BLaER1 treated with 17β-estradiol and CSF1 and Interleukin-3, amounts not matched to agents 10 nM and 100 nM (cell line): Measurements from ENCODE around the gene IGSF23.
"Not testable (repeated sequence)": the region's sequence is repeated elsewhere in the genome, so short reads cannot be mapped to it uniquely, and the experiment has no call there.

Experiments used
- H3K27ac ChIP-seq, 11 experiments: shearing (Covaris generic); formaldehyde crosslinking; 2 replicates each; pipeline ENCODE4 v1.8.1; 2022
- H3K27me3 ChIP-seq, 11 experiments: shearing (Covaris generic); formaldehyde crosslinking; 2 replicates each; pipeline ENCODE4 v1.8.1; 2022
- H3K36me3 ChIP-seq, 11 experiments: shearing (Covaris generic); formaldehyde crosslinking; 2 replicates each; pipeline ENCODE4 v1.8.1; 2022
- H3K4me1 ChIP-seq, 10 experiments: shearing (Covaris generic); formaldehyde crosslinking; 2 replicates each; pipeline ENCODE4 v1.8.1; 2022
- H3K4me2 ChIP-seq, 11 experiments: shearing (Covaris generic); formaldehyde crosslinking; 2 replicates each; pipeline ENCODE4 v1.8.1; 2022
- H3K4me3 ChIP-seq, 10 experiments: shearing (Covaris generic); formaldehyde crosslinking; 2 replicates each; pipeline ENCODE4 v1.8.1; 2022
- H3K9ac ChIP-seq, 11 experiments: shearing (Covaris generic); formaldehyde crosslinking; 2 replicates each; pipeline ENCODE4 v1.8.1; 2022
- H3K9me3 ChIP-seq, 11 experiments: shearing (Covaris generic); formaldehyde crosslinking; replicated peaks in 1 of 11; 2 replicates each; pipeline ENCODE4 v1.8.1; 2022
- H4K20me1 ChIP-seq, 11 experiments: shearing (Covaris generic); formaldehyde crosslinking; 2 replicates each; pipeline ENCODE4 v1.8.1; 2022
- Cebpa-rat ChIP-seq, 11 experiments: shearing (Covaris generic); IDR thresholded peaks; 2 replicates each; pipeline ENCODE4 v1.8.1; 2022

IGSF23 gene

GRCh38 chr19:44668985-44669764 lies 55.8 kb downstream of the IGSF23 start:
- no peak for TF ChIP-seq Cebpa-rat (IDR thresholded peaks at IDR 0.05)
- Histone ChIP-seq H3K27ac (no peak overlapping the region), H3K4me3 (no peak overlapping the region), H3K4me2 (no peak overlapping the region), H3K9ac (no peak overlapping the region), H3K27me3 (no peaks in the 10 kb centered on the region), H3K4me1 (no peaks in the 10 kb centered on the region), H3K36me3 (no peaks in the 10 kb centered on the region), H3K9me3 (peaks cover 0 to 8% (median 0%) of the 10 kb centered on the region in 11 experiments; a peak in 4 of 22 replicates), H4K20me1 (no peaks in the 10 kb centered on the region)

DNA sequence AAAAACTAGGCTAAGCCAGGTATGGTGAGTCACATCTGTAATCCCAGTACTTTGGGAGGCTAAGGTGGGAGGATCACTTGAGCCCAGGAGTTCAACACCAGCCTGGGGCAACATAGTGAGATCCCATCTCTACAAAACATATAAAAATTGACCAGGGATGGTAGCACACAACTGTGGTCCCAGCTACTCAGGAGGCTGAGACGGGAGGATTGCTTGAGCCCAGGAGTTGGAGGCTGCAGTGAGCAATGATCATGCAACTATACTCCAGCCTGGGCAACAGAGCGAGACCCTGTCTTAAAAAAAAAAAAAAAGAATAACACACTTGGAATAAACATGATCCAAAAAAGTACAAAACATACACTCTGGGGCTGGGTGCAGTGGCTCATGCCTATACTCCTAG lies 56.7 kb downstream of the IGSF23 start:
- not testable (repeated sequence) for H3K27ac ChIP-seq, H3K9me3 ChIP-seq, H3K4me3 ChIP-seq, H4K20me1 ChIP-seq, H3K27me3 ChIP-seq, H3K4me2 ChIP-seq, H3K9ac ChIP-seq, H3K36me3 ChIP-seq, H3K4me1 ChIP-seq

GRCh38 chr19:44671400-44671799 lies 58.0 kb downstream of the IGSF23 start, which contains the start of gene CEACAM19:
CEACAM19 (plus strand) TSS chr19:44671482; CDS start chr19:44671932, 450 bp downstream.
- Histone ChIP-seq H3K4me3 (no peak within 1 kb of the TSS), H3K36me3 (no peaks in the 10 kb centered on the region), H3K9ac (no peak within 1 kb of the TSS), H3K27ac (no peak within 1 kb of the TSS), H4K20me1 (no peaks in the 10 kb centered on the region), H3K4me2 (no peak within 1 kb of the TSS), H3K9me3 (peaks cover 0 to 8% (median 0%) of the 10 kb centered on the region in 11 experiments; a peak in 4 of 22 replicates), H3K4me1 (peaks cover 0 to 1% (median under 1%) of the 10 kb centered on the region in 10 experiments; a peak in 6 of 20 replicates), H3K27me3 (no peaks in the 10 kb centered on the region)
- no peak for TF ChIP-seq Cebpa-rat (IDR thresholded peaks at IDR 0.05)

- Histone ChIP-seq H3K27ac (no peak overlapping the region), H3K4me3 (no peak overlapping the region), H3K9ac (no peak overlapping the region)
Measured at GRCh38 chr19:44672226-44672625, 58.9 kb downstream of the IGSF23 start.

GRCh38 chr19:44673510-44673909 lies 60.1 kb downstream of the IGSF23 start:
- H3K4me3 ChIP-seq = no peak overlapping the region
- H3K27me3 ChIP-seq = no peaks in the 10 kb centered on the region
- peaks cover 10 to 18% (median 13%) of the 10 kb centered on the region in 10 experiments; a peak in 19 of 20 replicates for H3K4me1 ChIP-seq
- no peak overlapping the region for H3K9ac ChIP-seq
- H3K9me3 ChIP-seq = peaks cover 0 to 8% (median 0%) of the 10 kb centered on the region in 11 experiments; a peak in 4 of 22 replicates
- H3K4me2 ChIP-seq = no peak overlapping the region
- no peak overlapping the region for H3K27ac ChIP-seq
- no peaks in the 10 kb centered on the region for H3K36me3 ChIP-seq
- H4K20me1 ChIP-seq = no peaks in the 10 kb centered on the region
- no peak for TF ChIP-seq Cebpa-rat (IDR thresholded peaks at IDR 0.05)

More at GRCh38 chr19:44672226-44672625, 58.9 kb downstream of the IGSF23 start:
- Histone ChIP-seq H4K20me1 (no peaks in the 10 kb centered on the region), H3K4me1 (peaks cover 4 to 9% (median 8%) of the 10 kb centered on the region in 10 experiments; a peak in 19 of 20 replicates), H3K27me3 (no peaks in the 10 kb centered on the region), H3K9me3 (peaks cover 0 to 8% (median 0%) of the 10 kb centered on the region in 11 experiments; a peak in 4 of 22 replicates), H3K4me2 (no peak overlapping the region), H3K36me3 (no peaks in the 10 kb centered on the region)
- TF ChIP-seq Cebpa-rat (IDR thresholded peaks at IDR 0.05) = no peak

GRCh38 chr19:44675521-44675920 lies 62.2 kb downstream of the IGSF23 start:
- TF ChIP-seq Cebpa-rat (IDR thresholded peaks at IDR 0.05) = no peak
- no peaks in the 10 kb centered on the region for H4K20me1 ChIP-seq
- H3K4me3 ChIP-seq = no peak overlapping the region
- no peaks in the 10 kb centered on the region for H3K27me3 ChIP-seq
- H3K9me3 ChIP-seq = peaks cover 0 to 8% (median 0%) of the 10 kb centered on the region in 11 experiments; a peak in 4 of 22 replicates
- H3K27ac ChIP-seq = no peak overlapping the region
- no peak overlapping the region for H3K9ac ChIP-seq
- no peak overlapping the region for H3K4me2 ChIP-seq
- no peaks in the 10 kb centered on the region for H3K36me3 ChIP-seq
- H3K4me1 ChIP-seq = peaks cover 10 to 18% (median 13%) of the 10 kb centered on the region in 10 experiments; a peak in 19 of 20 replicates

DNA sequence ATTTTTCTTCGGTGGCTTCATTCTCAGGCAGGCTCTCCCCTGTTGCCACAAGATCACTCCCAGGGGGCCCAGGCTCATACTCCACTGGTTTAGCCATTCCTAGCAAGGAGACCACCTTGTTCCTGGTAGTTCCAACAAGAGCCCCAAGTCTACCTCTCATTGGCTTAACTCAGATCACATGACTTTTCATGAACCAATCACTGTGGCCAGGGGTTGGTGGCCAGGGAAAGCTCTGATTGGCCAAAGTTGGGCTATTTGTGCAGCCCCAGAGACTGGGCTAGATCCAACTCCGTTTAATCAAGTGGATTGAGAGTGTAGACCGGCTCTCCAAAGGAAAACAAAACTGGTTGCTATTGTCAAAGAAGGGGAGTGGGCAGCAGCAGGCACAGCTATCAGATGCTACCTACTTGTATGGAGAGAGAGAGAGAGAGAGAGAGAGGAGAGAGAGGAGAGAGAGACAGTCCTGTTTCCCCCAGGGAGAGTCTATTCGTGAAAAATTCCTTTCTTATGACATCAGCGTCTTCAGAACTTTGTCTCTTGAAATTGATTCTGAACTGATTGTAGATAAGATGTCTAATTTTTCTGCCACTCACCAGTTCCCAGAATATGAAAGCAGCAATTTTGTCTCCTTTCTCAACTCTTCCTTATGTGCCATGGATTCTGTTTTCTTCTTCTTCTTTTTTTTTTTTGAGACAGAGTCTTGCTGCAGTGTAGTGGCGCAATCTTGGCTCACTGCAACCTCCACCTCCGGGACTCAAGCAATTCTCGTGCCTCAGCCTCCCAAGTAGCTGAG lies 63.9 kb downstream of the IGSF23 start:
- peak in 1 of 11 experiments; percentile 55; a peak in 1 of 22 replicates for TF ChIP-seq Cebpa-rat (IDR thresholded peaks at IDR 0.05)

DNA sequence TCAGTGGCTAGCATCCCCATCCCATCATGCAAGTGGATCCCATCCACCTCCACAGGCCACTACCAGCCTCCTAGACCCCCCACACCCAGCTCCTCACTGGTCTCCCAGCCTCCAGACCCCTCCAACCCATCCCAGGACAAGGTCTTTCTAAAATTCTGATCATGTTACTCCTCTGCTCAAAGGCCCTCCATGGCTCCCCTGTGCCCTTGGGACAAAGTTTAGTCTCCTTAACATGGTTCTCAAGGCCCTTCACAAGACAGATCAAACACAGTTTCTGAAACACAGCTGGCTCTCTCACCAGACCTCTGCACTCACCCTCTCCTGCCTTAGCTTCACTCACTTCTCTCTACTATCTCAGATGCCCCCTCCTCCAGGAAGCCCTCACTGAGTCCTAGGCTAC lies 67.2 kb downstream of the IGSF23 start:
- no peak overlapping the region for H3K27ac ChIP-seq
- no peak overlapping the region for H3K4me2 ChIP-seq
- peaks cover 20 to 55% (median 41%) of the 10 kb centered on the region in 10 experiments for H3K4me1 ChIP-seq
- no peak for TF ChIP-seq Cebpa-rat (IDR thresholded peaks at IDR 0.05)
- no peak overlapping the region for H3K4me3 ChIP-seq
- H3K36me3 ChIP-seq = no peaks in the 10 kb centered on the region
- H3K9ac ChIP-seq = no peak overlapping the region
- H3K9me3 ChIP-seq = no peaks in the 10 kb centered on the region
- no peaks in the 10 kb centered on the region for H3K27me3 ChIP-seq
- H4K20me1 ChIP-seq = no peaks in the 10 kb centered on the region

More for the DNA sequence above, 63.9 kb downstream of the IGSF23 start:
- H3K9me3 ChIP-seq = peaks cover 0 to 5% (median 0%) of the 10 kb centered on the region in 11 experiments; a peak in 2 of 22 replicates
- H4K20me1 ChIP-seq = no peaks in the 10 kb centered on the region
- no peaks in the 10 kb centered on the region for H3K27me3 ChIP-seq
- H3K4me1 ChIP-seq = peaks cover 12 to 21% (median 15%) of the 10 kb centered on the region in 10 experiments; a peak in 19 of 20 replicates
- no peak overlapping the region for H3K9ac ChIP-seq
- H3K36me3 ChIP-seq = no peaks in the 10 kb centered on the region
- H3K4me2 ChIP-seq = peak overlapping the region; percentile 4 to 49 (median 45); a peak in 20 of 22 replicates
- H3K27ac ChIP-seq = 0 out of 22 replicates have a peak overlapping the region, but pooled peaks of 2 of the 11 experiments have one; percentile 9 to 10
- no peak overlapping the region for H3K4me3 ChIP-seq
